GM21576 (cell line): Measurements from ENCODE around the gene METRNL.
"Not testable (repeated sequence)": the region's sequence is repeated elsewhere in the genome, so short reads cannot be mapped to it uniquely, and the experiment has no call there.

Source experiments
- ATAC-seq: cut with Tn5 transposase; IDR thresholded peaks from one replicate; pipeline ENCODE4 v1.9.1; 2021; ENCODE audit warnings: mild to moderate bottlenecking, moderate library complexity; ENCODE audit not compliant: unreplicated experiment

The METRNL gene

DNA sequence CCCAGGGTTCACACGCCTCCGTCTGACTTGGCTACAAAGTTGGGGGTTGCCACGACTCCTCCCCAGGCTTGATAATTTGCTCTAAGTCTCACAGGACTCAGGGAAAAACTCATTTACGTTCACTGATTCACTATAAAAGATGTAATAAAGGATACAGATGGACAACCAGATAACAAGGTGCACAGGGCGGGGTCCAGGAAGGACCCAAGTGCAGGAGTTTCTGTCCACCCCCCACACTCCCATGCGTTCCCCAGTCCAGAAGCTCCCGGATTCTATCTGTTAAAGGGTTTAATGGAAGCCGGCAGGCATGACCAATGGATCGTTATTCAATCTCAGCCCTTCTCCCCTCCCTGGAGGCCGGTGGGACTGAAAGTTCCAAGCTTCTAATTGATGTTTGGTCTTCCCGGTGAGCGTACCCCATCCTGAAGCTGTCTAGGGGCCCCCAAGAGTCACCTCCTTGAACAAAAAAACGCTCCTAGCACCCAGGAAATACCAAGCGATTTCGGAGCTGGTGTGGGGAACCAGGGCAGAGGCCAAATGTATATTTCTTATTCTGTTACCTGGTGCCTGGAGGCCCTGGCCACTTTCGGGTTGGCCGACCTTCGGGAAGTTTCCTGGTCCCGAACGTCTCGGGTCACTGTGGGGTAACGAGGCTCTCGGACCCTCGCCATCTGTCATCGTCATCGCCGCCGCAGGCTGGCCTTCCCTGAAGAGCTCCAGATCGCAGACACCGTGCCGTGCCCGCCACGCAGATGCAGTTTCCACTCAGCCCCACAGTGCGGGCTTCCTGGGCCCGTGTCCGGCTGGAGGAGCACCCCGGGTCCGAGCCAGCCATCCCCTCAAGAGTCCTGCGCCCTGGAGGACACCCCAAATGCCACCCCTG lies 13.5 kb upstream of the METRNL start:
- no peak for ATAC-seq

- ATAC-seq = not testable (repeated sequence)
These were observed 12.9 kb upstream of the METRNL start for GRCh38 chr17:83066543-83066890.

GRCh38 chr17:83067071-83067717 lies 12.2 kb upstream of the METRNL start:
- ATAC-seq = no peak

- ATAC-seq = no peak
These were observed 11.6 kb upstream of the METRNL start for GRCh38 chr17:83067718-83068261.

DNA sequence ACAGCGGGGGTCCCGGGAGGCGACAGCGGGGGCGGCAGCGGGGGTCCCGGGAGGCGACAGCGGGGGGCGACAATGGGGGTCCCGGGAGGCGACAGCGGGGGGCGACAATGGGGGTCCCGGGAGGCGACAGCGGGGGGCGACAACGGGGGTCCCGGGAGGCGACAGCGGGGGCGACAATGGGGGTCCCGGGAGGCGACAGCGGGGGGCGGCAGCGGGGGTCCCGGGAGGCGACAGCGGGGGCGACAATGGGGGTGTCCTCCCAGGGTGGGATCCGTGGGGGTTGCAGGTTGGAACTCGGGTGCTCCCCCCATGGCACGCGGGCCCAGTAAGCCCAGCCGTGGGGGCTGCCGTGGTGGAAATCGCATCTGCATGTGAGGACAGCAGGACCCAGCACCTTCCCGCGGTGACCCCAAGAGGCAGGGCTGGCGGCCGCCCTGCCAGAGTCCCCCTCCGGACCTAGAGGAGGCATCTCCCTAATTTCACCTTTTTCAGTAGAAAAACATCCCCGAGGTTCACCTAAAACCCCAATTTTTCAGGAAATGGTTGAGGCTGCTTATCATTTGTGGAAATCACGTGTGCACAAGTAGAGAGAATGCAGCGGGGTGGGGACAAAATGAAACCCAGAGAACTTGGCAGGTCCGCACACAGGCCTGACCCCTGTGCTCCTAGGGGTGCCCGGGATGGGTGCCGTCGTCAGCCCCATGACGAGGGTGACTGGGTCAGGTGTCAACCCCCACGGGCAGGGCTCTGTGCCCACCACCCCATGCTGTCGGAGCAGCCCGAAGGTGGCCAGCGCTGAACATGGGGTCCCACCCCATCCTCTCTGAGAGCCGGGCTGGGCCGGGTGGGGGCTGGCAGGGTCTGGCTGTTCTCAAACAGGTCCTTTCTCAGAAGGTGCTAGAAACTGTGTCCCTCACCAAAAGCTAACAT lies 10.5 kb upstream of the METRNL start:
- ATAC-seq = no peak

GRCh38 chr17:83069571-83069906 lies 9.9 kb upstream of the METRNL start:
- ATAC-seq = no peak

- ATAC-seq = no peak
These were observed 9.3 kb upstream of the METRNL start for GRCh38 chr17:83069931-83070742.

- no peak for ATAC-seq
These were observed 8.5 kb upstream of the METRNL start for GRCh38 chr17:83070800-83071341.

- ATAC-seq = no peak
These were observed 8.0 kb upstream of the METRNL start for GRCh38 chr17:83071365-83071764.

- ATAC-seq = no peak
These were observed 7.3 kb upstream of the METRNL start for GRCh38 chr17:83071966-83072562.

GRCh38 chr17:83072600-83073358 lies 6.6 kb upstream of the METRNL start:
- ATAC-seq = no peak

DNA sequence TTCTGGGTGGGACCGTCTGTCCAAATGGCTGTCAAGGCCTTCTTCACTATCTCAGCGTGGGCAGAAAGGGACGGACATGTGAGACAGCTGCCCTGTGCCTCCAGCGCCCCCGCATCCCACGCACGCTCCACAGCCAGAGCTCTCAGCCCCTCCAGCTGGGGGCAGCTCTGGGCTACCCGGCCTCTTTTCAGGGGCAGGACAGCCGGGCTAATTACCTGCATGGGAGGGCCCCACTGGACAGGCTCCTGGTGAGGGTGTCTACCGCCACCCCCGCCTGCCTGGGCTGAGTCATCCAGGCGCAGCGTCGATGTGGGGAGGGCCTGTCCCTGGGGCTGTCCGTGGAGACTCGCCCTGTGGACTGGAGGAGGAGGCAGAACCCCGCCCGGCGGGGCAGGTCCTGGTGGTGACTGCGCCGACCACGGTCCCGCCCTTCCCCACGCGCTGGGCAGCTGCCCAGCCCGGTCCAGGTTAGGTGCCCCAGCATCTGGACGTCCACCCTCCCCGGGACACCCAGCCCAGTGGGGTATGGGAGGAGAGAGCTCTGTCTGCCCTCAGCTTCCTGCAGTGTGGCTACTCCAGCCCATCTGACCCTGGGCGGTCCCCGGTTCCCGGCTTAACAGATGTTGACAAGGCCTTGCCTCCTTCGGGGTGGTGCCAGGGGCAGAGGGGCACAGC lies 5.9 kb upstream of the METRNL start:
- no peak for ATAC-seq

- no peak for ATAC-seq
These were observed 4.8 kb upstream of the METRNL start for GRCh38 chr17:83074486-83075223.

DNA sequence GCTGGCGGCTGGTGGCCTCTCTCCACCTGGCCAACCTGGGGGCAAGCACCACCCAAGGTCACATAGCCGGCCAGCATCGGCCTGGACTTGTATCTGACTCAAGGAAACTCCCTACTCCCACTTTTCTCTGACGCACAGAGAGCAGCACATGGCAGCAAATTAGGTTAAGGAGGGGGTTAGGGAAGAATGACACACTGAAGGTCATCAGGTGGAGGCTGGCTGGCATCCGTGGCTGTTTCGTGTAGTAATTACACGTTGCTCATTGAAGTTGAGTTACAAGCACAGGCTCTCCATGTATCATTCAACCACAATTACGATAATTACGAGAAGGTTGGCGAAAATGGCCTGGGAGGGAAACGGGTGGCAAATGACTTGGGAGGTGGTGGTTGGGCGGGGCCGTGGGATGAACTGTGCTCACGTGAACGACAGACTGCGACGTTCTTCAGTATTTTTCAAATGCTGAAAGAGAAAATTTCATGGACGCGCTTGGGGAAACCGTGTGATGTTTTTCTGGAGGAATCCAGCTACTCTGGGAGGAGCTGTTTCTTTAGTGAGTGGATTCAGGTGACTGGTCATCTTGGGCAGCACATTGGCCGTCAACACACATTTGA lies 4.0 kb upstream of the METRNL start:
- no peak for ATAC-seq

DNA sequence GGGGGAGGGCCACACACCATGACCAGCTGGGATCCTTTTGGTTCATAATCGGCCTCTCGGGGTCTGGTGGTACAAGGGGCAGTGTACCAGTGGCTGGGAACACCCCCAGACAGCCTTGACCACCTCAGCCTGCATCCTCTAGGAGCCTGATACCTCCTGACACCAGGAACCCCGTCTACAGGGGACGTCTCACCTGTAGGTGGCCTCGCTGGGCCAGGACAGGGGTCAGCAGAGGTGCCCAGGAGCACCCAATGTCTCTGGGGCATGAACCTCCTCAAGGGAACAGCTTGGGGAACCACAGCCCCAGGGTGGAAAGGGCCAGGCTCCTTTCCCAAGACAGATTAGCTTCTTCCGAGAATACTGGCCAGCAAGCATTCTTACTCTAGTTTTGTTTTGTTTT lies 2.5 kb upstream of the METRNL start:
- ATAC-seq = no peak

- no peak for ATAC-seq
These were observed 2.0 kb upstream of the METRNL start for GRCh38 chr17:83077411-83077810.

GRCh38 chr17:83077939-83078338 lies 1.5 kb upstream of the METRNL start:
- no peak for ATAC-seq
